IMR-90 (cell line): ENCODE results near the gene MRPL23. TPM values are rescaled to one million over a fixed set of nuclear protein-coding genes. Genes with fewer than 3 reads are reported as not detected.
A peak's percentile ranks its signal among the peaks of the same experiment; 100 is the strongest.

Experiments used
- ATAC-seq: fragments of 200-7000 bp; cut with Tn5 transposase; 2 replicates; pipeline ENCODE4 v1.9.1; 2020; ENCODE audit warnings: low read depth, mild to moderate bottlenecking, moderate library complexity
- BruUV-seq: library from RNA; stranded (reverse); fragments of 400-500 nt; replicated peaks from 2 replicates; lab custom pipeline; 2021; lab: Mats Ljungman, UMichigan
- CTCF ChIA-PET: fragments of 300-600 bp; formaldehyde crosslinking; extraction: SDS; loops from one replicate; lab custom pipeline; 2021; ENCODE audit warnings: antibody characterized with exemption; lab: Yijun Ruan, JAX
- POLR2A ChIA-PET: fragments of 300-600 bp; sonication (Branson Sonifier 250); formaldehyde crosslinking; loops from one replicate; lab custom pipeline; 2022; ENCODE audit warnings: antibody characterized with exemption; ENCODE audit not compliant: unreplicated experiment; lab: Charles Lee
- DNase-seq: peaks from one replicate; pipeline ENCODE4 v3.0.0; 2013
- H2AFZ ChIP-seq: replicated peaks from 2 replicates; pipeline ENCODE3; 2013; ENCODE audit warnings: low read length, mild to moderate bottlenecking; ENCODE audit not compliant: poor library complexity
- H2AK5ac ChIP-seq: 2 replicates; pipeline ENCODE4 v1.6.1; 2013; ENCODE audit warnings: low read depth, low read length, inconsistent platforms
- H2AK9ac ChIP-seq: replicated peaks from 2 replicates; pipeline ENCODE3; 2013; ENCODE audit warnings: mild to moderate bottlenecking, low read depth, low read length, moderate library complexity; ENCODE audit not compliant: poor library complexity
- H2BK120ac ChIP-seq: 2 replicates; pipeline ENCODE4 v1.6.1; 2013; ENCODE audit warnings: low read depth, low read length, inconsistent platforms
- H2BK15ac ChIP-seq: 3 replicates; pipeline ENCODE4 v1.6.1; 2013; ENCODE audit warnings: low read depth, low read length, inconsistent platforms
- H2BK20ac ChIP-seq: 2 replicates; pipeline ENCODE4 v1.6.1; 2013; ENCODE audit warnings: low read depth, mild to moderate bottlenecking, inconsistent platforms, low read length, moderate library complexity
- H2BK5ac ChIP-seq: 2 replicates; pipeline ENCODE4 v1.6.1; 2013; ENCODE audit warnings: mild to moderate bottlenecking, low read depth, low read length, inconsistent platforms; ENCODE audit not compliant: poor library complexity, severe bottlenecking
- H3K14ac ChIP-seq: replicated peaks from 2 replicates; pipeline ENCODE4 v1.6.1; 2013; ENCODE audit warnings: low read depth, low read length, inconsistent platforms
- H3K18ac ChIP-seq: 2 replicates; pipeline ENCODE4 v1.6.1; 2013; ENCODE audit warnings: low read depth, low read length, control low read depth
- H3K23ac ChIP-seq: 2 replicates; pipeline ENCODE4 v1.6.1; 2013; ENCODE audit warnings: low read depth, low read length, inconsistent platforms
- H3K27ac ChIP-seq: 2 replicates; pipeline ENCODE4 v1.5.1; 2013; ENCODE audit warnings: mild to moderate bottlenecking, control low read depth, low read length; ENCODE audit not compliant: insufficient read depth
- H3K27me3 ChIP-seq: 2 replicates; pipeline ENCODE4 v1.6.1; 2013; ENCODE audit warnings: low read length; ENCODE audit not compliant: control insufficient read depth, insufficient read depth
- H3K36me3 ChIP-seq: 2 replicates; pipeline ENCODE4 v1.6.1; 2013; ENCODE audit warnings: low read length, mixed read lengths; ENCODE audit not compliant: control insufficient read depth, insufficient read depth
- H3K4ac ChIP-seq: 2 replicates; pipeline ENCODE4 v1.6.1; 2013; ENCODE audit warnings: low read depth, low read length, inconsistent platforms
- H3K4me1 ChIP-seq: 2 replicates; pipeline ENCODE4 v1.6.1; 2013; ENCODE audit warnings: low read length, mixed read lengths; ENCODE audit not compliant: control insufficient read depth, insufficient read depth
- H3K4me2 ChIP-seq: 2 replicates; pipeline ENCODE4 v1.6.1; 2013; ENCODE audit warnings: low read depth, mild to moderate bottlenecking, control low read depth, low read length, moderate library complexity
- H3K4me3 ChIP-seq: 2 replicates; pipeline ENCODE4 v1.5.1; 2013; ENCODE audit warnings: low read depth, mild to moderate bottlenecking, control low read depth, low read length, moderate library complexity; ENCODE audit not compliant: insufficient read depth
- H3K56ac ChIP-seq: 2 replicates; pipeline ENCODE4 v1.6.1; 2013; ENCODE audit warnings: low read length, inconsistent platforms; ENCODE audit not compliant: insufficient read depth; ENCODE audit errors: extremely low read depth
- H3K79me1 ChIP-seq, 2 experiments: 2 replicates each; pipeline ENCODE4 v1.6.1; 2013; ENCODE audit warnings: low read length in 2 of 2, inconsistent platforms in 1 of 2, low read depth in 1 of 2
- H3K9ac ChIP-seq: 2 replicates; pipeline ENCODE4 v1.6.1; 2013; ENCODE audit warnings: low read depth, low read length, control low read depth
- H3K9me1 ChIP-seq: 2 replicates; pipeline ENCODE4 v1.6.1; 2013; ENCODE audit warnings: low read length, inconsistent platforms; ENCODE audit not compliant: insufficient read depth
- H3K9me3 ChIP-seq: 2 replicates; pipeline ENCODE4 v1.6.1; 2013; ENCODE audit warnings: low read length; ENCODE audit not compliant: control insufficient read depth, insufficient read depth
- H4K20me1 ChIP-seq: 2 replicates; pipeline ENCODE4 v1.6.1; 2013; ENCODE audit warnings: low read length, inconsistent platforms; ENCODE audit not compliant: insufficient read depth
- H4K5ac ChIP-seq: 2 replicates; pipeline ENCODE4 v1.6.1; 2013; ENCODE audit warnings: mild to moderate bottlenecking, low read depth, low read length, control low read depth
- H4K8ac ChIP-seq, 2 experiments: 2 replicates each; pipeline ENCODE4 v1.6.1; 2013; ENCODE audit warnings: low read depth in 2 of 2, low read length in 2 of 2, control low read depth in 1 of 2, inconsistent platforms in 1 of 2
- H4K91ac ChIP-seq: 2 replicates; pipeline ENCODE4 v1.6.1; 2013; ENCODE audit warnings: low read depth, low read length, inconsistent platforms; ENCODE audit not compliant: insufficient read depth
- MAZ ChIP-seq: IDR thresholded peaks from 2 replicates; pipeline ENCODE4 v1.6.1; 2012; ENCODE audit warnings: low read depth, mild to moderate bottlenecking, low read length, improper control_type of control experiment, moderate library complexity, borderline replicate concordance
- NFE2L2 ChIP-seq: fragments of 150-350 bp; IDR thresholded peaks from 2 replicates; pipeline ENCODE4 v1.6.1; 2016; ENCODE audit warnings: low read depth, mild to moderate bottlenecking, low read length
- POLR2A ChIP-seq: IDR thresholded peaks from 2 replicates; pipeline ENCODE4 v1.6.1; 2012; ENCODE audit warnings: mild to moderate bottlenecking, low read depth, low read length
- RFX5 ChIP-seq: IDR thresholded peaks from 2 replicates; pipeline ENCODE4 v1.8.0; 2012; ENCODE audit warnings: low read depth, mild to moderate bottlenecking, low read length, moderate library complexity
- USF2 ChIP-seq: fragments of 150-350 bp; IDR thresholded peaks from 2 replicates; pipeline ENCODE4 v1.6.1; 2017; ENCODE audit warnings: mild to moderate bottlenecking, antibody characterized with exemption, low read length, low read depth
- WGBS, 2 experiments: methylation state at CpG; one replicate each; pipeline versions ENCODE4 v1.1.5 to v1.1.7; 2013; ENCODE audit warnings: missing lambda C conversion rate in 2 of 2; ENCODE audit not compliant: insufficient read length in 1 of 2; ENCODE audit errors: extremely low coverage in 2 of 2; 5-methylcytosine and 5-hydroxymethylcytosine counted together
- dilution Hi-C: fragments of 300-500 bp; cut with HindIII; formaldehyde crosslinking; loops from one replicate; pipeline ENCODE4 v1.14.3; 2018; ENCODE audit warnings: low sequenced_read_pairs; ENCODE audit not compliant: unreplicated experiment
- in situ Hi-C: fragments of 300-500 bp; cut with MboI; formaldehyde crosslinking; loops from 3 replicates; pipeline ENCODE4 v1.14.3; 2019; ENCODE audit warnings: low sequenced_read_pairs, inconsistent platforms, mixed read lengths
- intact Hi-C: fragments of 100-400 bp; cut with micrococcal nuclease; formaldehyde crosslinking; loops from 2 replicates; pipeline ENCODE4 v1.10.0; 2022
- polyA plus RNA-seq, 3 experiments: library from polyadenylated mRNA; depleted of rRNA; stranded (reverse); fragments of >200 nt; gene quantifications; 2 replicates each; pipeline ENCODE4 v1.2.3, GENCODE V29; 2012; ENCODE audit warnings: low replicate concordance in 1 of 3
- total RNA-seq: library from RNA; depleted of rRNA; stranded (reverse); fragments of >200 nt; gene quantifications from 2 replicates; pipeline ENCODE4 v1.2.3, GENCODE V29; 2012
- TF ChIP-seq, protein P1 (sequence below): conservative IDR thresholded peaks from 2 replicates; pipeline ENCODE4 v1.5.1; 2012; ENCODE audit warnings: mild to moderate bottlenecking, low read depth, low read length, improper control_type of control experiment

MRPL23 gene
- total and polyA plus RNA-seq, 2 of the 4 experiments (the other 2 are of a cell fraction), result 68.4 to 114 TPM

GRCh38 chr11:1908618-1909017 is 38.5 kb upstream of the MRPL23 start:
- Histone ChIP-seq H3K9me1 (no peaks in the 10 kb centered on the region), H3K27me3 (peaks cover 23% of the 10 kb centered on the region), H4K91ac (no peak overlapping the region), H3K18ac (no peak overlapping the region; the same call in 1 of the 2 replicates), H3K23ac (no peak overlapping the region), H3K79me1 (no peaks in the 10 kb centered on the region), H2BK120ac (no peak overlapping the region), H2BK5ac (no peak overlapping the region), H4K20me1 (no peaks in the 10 kb centered on the region), H2AK9ac (no peak overlapping the region), H3K27ac (no peak overlapping the region), H2BK15ac (no peak overlapping the region; the same call in 2 of the 3 replicates), H4K8ac (no peak overlapping the region), H3K9ac (no peak overlapping the region), H3K4me3 (no peak overlapping the region), H2AK5ac (no peak overlapping the region), H3K14ac (no peak overlapping the region), H3K4me1 (no peaks in the 10 kb centered on the region), H2AFZ (no peak overlapping the region), H3K36me3 (no peaks in the 10 kb centered on the region), H3K4ac (no peak overlapping the region), H3K9me3 (no peaks in the 10 kb centered on the region), H4K5ac (no peak overlapping the region), H3K56ac (no peak overlapping the region), H3K4me2 (peak overlapping the region; percentile 25; the same call in 1 of the 2 replicates), H2BK20ac (no peak overlapping the region)
- POLR2A ChIA-PET, result no interaction called here
- no CpG with 5 or more reads among the region's 9 CpGs for WGBS, 2 experiments
- CTCF ChIA-PET, result no interaction called here
- dilution Hi-C loops (no loop called here), in situ Hi-C loops (no loop called here), intact Hi-C loops (no loop called here)
- no peak for TF ChIP-seq MAZ
- no peak for TF ChIP-seq USF2
- no peak for TF ChIP-seq POLR2A
- TF ChIP-seq NFE2L2, result no peak
- no peak for TF ChIP-seq RFX5
- TF ChIP-seq, protein P1, sequence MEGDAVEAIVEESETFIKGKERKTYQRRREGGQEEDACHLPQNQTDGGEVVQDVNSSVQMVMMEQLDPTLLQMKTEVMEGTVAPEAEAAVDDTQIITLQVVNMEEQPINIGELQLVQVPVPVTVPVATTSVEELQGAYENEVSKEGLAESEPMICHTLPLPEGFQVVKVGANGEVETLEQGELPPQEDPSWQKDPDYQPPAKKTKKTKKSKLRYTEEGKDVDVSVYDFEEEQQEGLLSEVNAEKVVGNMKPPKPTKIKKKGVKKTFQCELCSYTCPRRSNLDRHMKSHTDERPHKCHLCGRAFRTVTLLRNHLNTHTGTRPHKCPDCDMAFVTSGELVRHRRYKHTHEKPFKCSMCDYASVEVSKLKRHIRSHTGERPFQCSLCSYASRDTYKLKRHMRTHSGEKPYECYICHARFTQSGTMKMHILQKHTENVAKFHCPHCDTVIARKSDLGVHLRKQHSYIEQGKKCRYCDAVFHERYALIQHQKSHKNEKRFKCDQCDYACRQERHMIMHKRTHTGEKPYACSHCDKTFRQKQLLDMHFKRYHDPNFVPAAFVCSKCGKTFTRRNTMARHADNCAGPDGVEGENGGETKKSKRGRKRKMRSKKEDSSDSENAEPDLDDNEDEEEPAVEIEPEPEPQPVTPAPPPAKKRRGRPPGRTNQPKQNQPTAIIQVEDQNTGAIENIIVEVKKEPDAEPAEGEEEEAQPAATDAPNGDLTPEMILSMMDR, result no peak
- BruUV-seq, result no TSS peak
- DNase-seq, result no peak
- ATAC-seq, result peak; percentile 27; the same call in 1 of the 2 replicates
